Stimulated activated naive CD8-positive, alpha-beta T cell treated with anti-CD3 and anti-CD28 coated beads, Interleukin-15, Interleukin-2, amounts not matched to agents 100 U/mL and 50 U/mL, for 24 hours (primary cell): Measurements from ENCODE around the gene NPFFR2.
"Not testable (repeated sequence)": the region's sequence is repeated elsewhere in the genome, so short reads cannot be mapped to it uniquely, and the experiment has no call there.

Experiments used
- ATAC-seq: fragments of 150-1000 bp; cut with Tn5 transposase; one replicate; pipeline ENCODE4 v1.10.0; 2021
- DNase-seq: peaks from one replicate; pipeline ENCODE4 v3.0.0; 2021

The NPFFR2 gene

GRCh38 chr4:72031868-72032608 lies at the start of gene NPFFR2:
Gene NPFFR2 (plus strand): TSS chr4:72032000. CDS start chr4:72128592, 96,592 bp downstream.
- ATAC-seq (peak; percentile 19), DNase-seq (no peak)

GRCh38 chr4:71992571-71993312 lies 39.1 kb upstream of the NPFFR2 start:
- no peak for ATAC-seq
- no peak for DNase-seq

GRCh38 chr4:71994559-71994958 lies 37.2 kb upstream of the NPFFR2 start:
- ATAC-seq (no peak), DNase-seq (no peak)

- no peak for DNase-seq
- no peak for ATAC-seq
Measured at GRCh38 chr4:71995297-71995696, 36.5 kb upstream of the NPFFR2 start.

GRCh38 chr4:72006586-72006985 lies 25.2 kb upstream of the NPFFR2 start:
- ATAC-seq, result no peak
- DNase-seq, result no peak

- ATAC-seq (no peak), DNase-seq (no peak)
Measured at GRCh38 chr4:72011906-72012305, 19.9 kb upstream of the NPFFR2 start.

GRCh38 chr4:72016011-72016410 lies 15.8 kb upstream of the NPFFR2 start:
- ATAC-seq (no peak), DNase-seq (no peak)

- DNase-seq, result no peak
- ATAC-seq, result no peak
Measured at GRCh38 chr4:72019688-72020087, 12.1 kb upstream of the NPFFR2 start.

GRCh38 chr4:72022553-72022952 lies 9.2 kb upstream of the NPFFR2 start:
- ATAC-seq (no peak), DNase-seq (no peak)

GRCh38 chr4:72055566-72055965 lies 23.8 kb downstream of the NPFFR2 start:
- ATAC-seq, result no peak
- DNase-seq, result no peak

- DNase-seq (no peak), ATAC-seq (no peak)
Measured at GRCh38 chr4:72063726-72064125, 31.9 kb downstream of the NPFFR2 start.

GRCh38 chr4:72067051-72067450 lies 35.3 kb downstream of the NPFFR2 start:
- no peak for ATAC-seq
- no peak for DNase-seq

GRCh38 chr4:72073816-72074215 lies 42.0 kb downstream of the NPFFR2 start:
- DNase-seq, result no peak
- ATAC-seq, result no peak

GRCh38 chr4:72076562-72076961 lies 44.8 kb downstream of the NPFFR2 start:
- no peak for DNase-seq
- no peak for ATAC-seq

- ATAC-seq (no peak), DNase-seq (no peak)
Measured at GRCh38 chr4:72077346-72077745, 45.5 kb downstream of the NPFFR2 start.

GRCh38 chr4:72084587-72085011 lies 52.8 kb downstream of the NPFFR2 start:
- ATAC-seq (no peak), DNase-seq (no peak)

- not testable (repeated sequence) for ATAC-seq, DNase-seq
Measured at GRCh38 chr4:72090606-72091005, 58.8 kb downstream of the NPFFR2 start.

GRCh38 chr4:72094059-72094797 lies 62.4 kb downstream of the NPFFR2 start:
- ATAC-seq, result no peak

GRCh38 chr4:72107456-72107855 lies 75.7 kb downstream of the NPFFR2 start:
- ATAC-seq, result no peak
- no peak for DNase-seq

More at GRCh38 chr4:72094059-72094797, 62.4 kb downstream of the NPFFR2 start:
- DNase-seq, result no peak

- ATAC-seq (no peak), DNase-seq (no peak)
Measured at GRCh38 chr4:72109364-72109763, 77.6 kb downstream of the NPFFR2 start.

- DNase-seq (no peak), ATAC-seq (no peak)
Measured at GRCh38 chr4:72109959-72110497, 78.2 kb downstream of the NPFFR2 start.

GRCh38 chr4:72110886-72111285 lies 79.1 kb downstream of the NPFFR2 start:
- DNase-seq, result no peak
- ATAC-seq, result no peak

- no peak for ATAC-seq
- DNase-seq, result no peak
Measured at GRCh38 chr4:72111863-72112262, 80.1 kb downstream of the NPFFR2 start.
